H54 (cell line): Measurements from ENCODE around the gene DIS3L2.
"Not testable (repeated sequence)": the region's sequence is repeated elsewhere in the genome, so short reads cannot be mapped to it uniquely, and the experiment has no call there.

Source experiments
- DNase-seq: peaks from one replicate; pipeline ENCODE4 v3.0.0; 2011; ENCODE audit warnings: low spot score, mixed read lengths; ENCODE audit not compliant: insufficient read length
- FAIRE-seq: peaks from 3 replicates; lab custom pipeline; 2011; peaks lifted over from hg19 to GRCh38; lab: Jason Lieb, UNC
- POLR2A ChIP-seq: IDR thresholded peaks from 2 replicates; pipeline ENCODE4 v1.6.1; 2011; ENCODE audit warnings: low read depth, mild to moderate bottlenecking, low read length

DIS3L2 gene

GRCh38 chr2:232365621-232366321 lies 404.3 kb downstream of the DIS3L2 start:
- no peak for TF ChIP-seq POLR2A
- DNase-seq, result peak; percentile 77
- no peak for FAIRE-seq

- not testable (repeated sequence) for FAIRE-seq, DNase-seq
Measured at GRCh38 chr2:232366461-232366860, 404.9 kb downstream of the DIS3L2 start.

- DNase-seq, result no peak
- FAIRE-seq, result no peak
- TF ChIP-seq POLR2A, result no peak
Measured at GRCh38 chr2:232367016-232367415, 405.5 kb downstream of the DIS3L2 start.

GRCh38 chr2:232367591-232368233 lies 406.2 kb downstream of the DIS3L2 start:
- FAIRE-seq, result no peak

GRCh38 chr2:232368311-232368731 lies 406.8 kb downstream of the DIS3L2 start:
- DNase-seq, result peak; percentile 68
- no peak for TF ChIP-seq POLR2A
- FAIRE-seq, result no peak

More at GRCh38 chr2:232367591-232368233, 406.2 kb downstream of the DIS3L2 start:
- TF ChIP-seq POLR2A, result no peak
- no peak for DNase-seq

GRCh38 chr2:232369126-232369951 lies 407.8 kb downstream of the DIS3L2 start:
- no peak for TF ChIP-seq POLR2A
- DNase-seq, result no peak
- no peak for FAIRE-seq

GRCh38 chr2:232370007-232370406 lies 408.5 kb downstream of the DIS3L2 start:
- not testable (repeated sequence) for DNase-seq

GRCh38 chr2:232372231-232373208 lies 411.0 kb downstream of the DIS3L2 start:
- DNase-seq (peak; percentile 73), FAIRE-seq (no peak)
- no peak for TF ChIP-seq POLR2A

More at GRCh38 chr2:232370007-232370406, 408.5 kb downstream of the DIS3L2 start:
- not testable (repeated sequence) for FAIRE-seq

- FAIRE-seq, result no peak
- no peak for DNase-seq
- no peak for TF ChIP-seq POLR2A
Measured at GRCh38 chr2:232374356-232374755, 412.8 kb downstream of the DIS3L2 start.

- DNase-seq, result no peak
- no peak for TF ChIP-seq POLR2A
- FAIRE-seq, result no peak
Measured at GRCh38 chr2:232375164-232375563, 413.7 kb downstream of the DIS3L2 start.

GRCh38 chr2:232376260-232376659 lies 414.7 kb downstream of the DIS3L2 start:
- no peak for TF ChIP-seq POLR2A
- FAIRE-seq (no peak), DNase-seq (no peak)

- FAIRE-seq (no peak), DNase-seq (no peak)
- TF ChIP-seq POLR2A, result no peak
Measured at GRCh38 chr2:232376713-232377112, 415.2 kb downstream of the DIS3L2 start.

GRCh38 chr2:232377319-232377718 lies 415.8 kb downstream of the DIS3L2 start:
- DNase-seq (no peak), FAIRE-seq (no peak)
- no peak for TF ChIP-seq POLR2A
